NCI-H524 treated with DMSO at 0.1 percent for 48 hours (cell line): ENCODE results near the gene YPEL2.
A peak's percentile ranks its signal among the peaks of the same experiment; 100 is the strongest.
"Not testable (repeated sequence)": the region's sequence is repeated elsewhere in the genome, so short reads cannot be mapped to it uniquely, and the experiment has no call there.

Experiments
- DNase-seq: peaks from one replicate; lab custom pipeline; 2025; lab: John Stamatoyannopoulos, UW

YPEL2 gene, protein sequence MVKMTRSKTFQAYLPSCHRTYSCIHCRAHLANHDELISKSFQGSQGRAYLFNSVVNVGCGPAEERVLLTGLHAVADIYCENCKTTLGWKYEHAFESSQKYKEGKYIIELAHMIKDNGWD

DNA sequence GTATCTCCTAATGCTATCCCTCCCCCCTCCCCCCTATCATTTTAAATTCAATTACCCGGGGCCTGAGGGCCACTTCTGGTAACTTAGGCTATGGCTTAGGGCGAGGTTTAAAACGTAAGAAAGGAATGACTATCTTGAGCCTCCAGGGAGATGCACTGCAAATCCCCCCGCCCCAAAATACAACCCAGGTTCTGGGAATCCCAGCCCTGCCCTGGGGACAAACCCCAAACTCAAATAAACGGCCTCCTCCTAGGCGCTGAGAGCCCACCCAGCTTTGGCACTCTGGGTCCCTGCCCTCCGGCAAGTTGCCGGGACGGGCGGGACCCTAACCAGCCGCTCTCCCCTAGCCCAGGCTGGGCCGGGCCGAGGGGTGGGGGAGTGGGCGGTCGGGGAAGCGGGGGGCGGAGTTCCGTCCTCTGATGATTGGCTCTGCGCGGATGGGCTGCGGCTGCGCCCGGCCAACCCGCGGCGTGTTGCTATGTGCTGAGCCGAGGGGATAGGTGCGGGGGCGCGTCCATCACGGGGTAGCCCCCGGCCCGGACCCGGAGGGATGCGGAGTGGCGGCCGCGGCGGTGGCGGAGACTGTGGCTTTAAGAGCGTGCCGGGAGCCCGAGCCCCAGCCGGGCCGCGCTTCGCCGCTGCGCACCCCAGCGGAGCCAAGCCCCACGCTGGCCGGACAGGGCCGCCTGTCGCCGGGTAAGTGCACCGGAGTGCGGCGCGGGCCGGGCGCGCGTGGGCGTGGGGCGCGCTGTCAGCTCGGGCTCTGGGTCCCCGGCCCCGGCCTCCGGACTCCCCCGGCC is at the start of gene YPEL2:
TSS of gene YPEL2 (plus strand) at position 527 of the 800 bp plus-strand sequence. CDS start 21,755 bp downstream, outside the sequence.
- peak; percentile 90 for DNase-seq

DNA sequence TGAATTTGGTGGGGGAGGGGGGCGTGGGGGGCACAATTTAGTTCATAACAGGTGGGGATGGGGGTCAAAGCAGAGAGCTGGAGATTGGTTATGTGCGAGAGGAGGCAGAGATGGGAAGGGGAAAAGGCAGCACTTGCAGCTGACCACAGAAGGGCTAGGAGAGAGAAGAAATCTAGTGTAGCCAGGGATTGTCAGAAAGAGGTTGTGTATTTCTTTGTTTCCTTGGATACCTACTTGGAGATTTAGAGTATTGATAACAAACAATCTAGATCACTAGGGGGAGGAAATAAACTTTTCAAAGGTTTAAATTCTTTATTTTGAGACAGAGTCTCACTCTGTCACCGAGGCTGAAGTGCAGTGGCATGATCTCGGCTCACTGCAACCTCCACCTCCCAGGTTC is 47.1 kb upstream of the YPEL2 start:
- DNase-seq: no peak

DNA sequence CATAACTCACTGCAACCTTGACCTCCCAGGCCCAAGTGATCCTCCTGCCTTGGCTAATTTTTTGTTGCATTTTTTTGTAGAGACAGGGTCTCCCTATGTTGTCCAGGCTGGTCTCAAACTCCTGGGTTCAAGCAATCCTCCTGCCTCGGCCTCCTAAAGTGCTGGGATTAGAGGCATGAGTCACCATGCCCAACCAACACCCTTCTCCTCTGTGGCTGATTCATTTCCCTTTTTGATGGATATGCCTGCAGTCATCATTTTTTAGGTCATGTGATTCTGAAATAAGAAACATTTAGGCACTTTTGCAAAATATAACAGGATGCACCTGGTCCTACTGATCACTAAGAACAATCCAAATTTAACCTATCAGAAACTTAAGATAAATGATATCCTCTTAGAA is 44.0 kb upstream of the YPEL2 start:
- no peak for DNase-seq

DNA sequence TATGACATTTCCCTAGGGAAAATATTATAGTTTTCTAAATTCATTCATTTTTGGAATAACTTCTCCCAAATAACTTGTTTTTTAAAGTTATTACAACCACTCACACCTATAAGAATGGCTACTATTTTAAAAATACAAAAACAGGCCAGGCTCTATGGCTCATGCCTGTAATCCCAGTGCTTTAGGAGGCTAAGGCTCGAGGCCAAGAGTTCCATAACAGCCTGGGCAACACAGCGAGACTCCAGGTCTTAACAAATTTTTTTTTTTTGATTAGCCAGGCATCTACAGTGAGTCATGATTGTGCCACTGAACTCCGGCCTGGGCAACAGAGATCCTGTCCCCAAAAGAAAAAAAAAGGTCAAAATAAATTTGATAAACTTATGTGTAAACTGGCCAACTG is 43.6 kb upstream of the YPEL2 start:
- DNase-seq: no peak

DNA sequence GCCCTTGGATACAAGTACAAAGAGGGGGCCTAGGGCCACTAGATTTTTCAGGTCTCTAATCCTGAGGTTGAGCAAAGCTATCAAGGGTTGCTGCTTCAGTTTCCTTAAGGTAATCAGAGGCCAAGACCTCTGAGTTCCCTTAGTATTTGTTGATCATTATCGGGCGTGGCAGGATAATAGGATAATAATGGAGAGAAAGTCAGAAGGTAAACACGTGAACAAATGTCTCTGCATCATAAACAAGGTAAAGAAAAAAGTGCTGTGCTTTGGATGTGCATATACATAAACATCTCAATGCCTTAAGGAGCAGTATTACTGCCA is 41.5 kb upstream of the YPEL2 start:
- DNase-seq: no peak

DNA sequence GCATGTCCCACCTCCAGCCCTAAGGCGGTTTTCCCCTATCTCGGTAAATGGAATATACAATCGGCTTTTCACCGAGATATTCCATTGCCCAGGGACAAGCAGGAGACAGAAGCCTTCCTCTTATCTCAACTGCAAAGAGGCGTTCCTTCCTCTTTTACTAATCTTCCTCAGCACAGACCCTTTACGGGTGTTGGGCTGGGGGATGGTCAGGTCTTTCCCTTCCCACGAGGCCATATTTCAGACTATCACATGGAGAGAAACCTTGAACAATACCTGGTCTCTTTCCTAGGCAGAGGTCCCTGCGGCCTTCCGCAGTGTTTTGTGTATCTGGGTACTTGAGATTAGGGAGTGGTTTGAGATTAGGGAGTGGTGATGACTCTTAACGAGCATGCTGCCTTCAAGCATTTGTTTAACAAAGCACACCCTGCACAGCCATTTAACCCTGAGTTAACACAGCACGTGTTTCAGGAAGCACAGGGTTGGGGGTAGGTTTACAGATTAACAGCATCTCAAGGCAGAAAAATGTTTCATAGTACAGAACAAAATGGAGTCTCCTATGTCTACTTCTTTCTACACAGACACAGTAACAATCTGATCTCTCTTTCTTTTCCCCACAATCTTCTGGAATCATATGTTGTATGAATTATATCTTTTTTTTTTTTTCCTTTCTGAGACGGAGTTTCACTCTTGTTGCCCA is 41.0 kb upstream of the YPEL2 start:
- not testable (repeated sequence) for DNase-seq

DNA sequence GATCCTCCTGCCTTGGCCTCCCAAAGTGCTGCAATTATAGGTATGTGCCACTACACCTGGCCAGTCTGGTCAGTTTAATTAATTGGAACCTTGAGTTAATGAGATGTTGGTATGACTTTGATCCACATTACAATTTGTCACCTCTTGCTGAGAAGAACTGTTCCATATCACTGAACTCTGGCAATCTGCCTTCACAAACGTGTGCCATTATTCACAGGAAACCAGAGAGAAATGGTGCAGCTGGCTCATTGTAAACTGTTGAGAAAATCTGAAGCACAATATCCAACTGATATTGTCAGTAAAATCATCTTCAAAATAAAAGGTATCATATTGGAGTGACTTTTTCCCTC is 39.3 kb upstream of the YPEL2 start:
- DNase-seq: no peak

DNA sequence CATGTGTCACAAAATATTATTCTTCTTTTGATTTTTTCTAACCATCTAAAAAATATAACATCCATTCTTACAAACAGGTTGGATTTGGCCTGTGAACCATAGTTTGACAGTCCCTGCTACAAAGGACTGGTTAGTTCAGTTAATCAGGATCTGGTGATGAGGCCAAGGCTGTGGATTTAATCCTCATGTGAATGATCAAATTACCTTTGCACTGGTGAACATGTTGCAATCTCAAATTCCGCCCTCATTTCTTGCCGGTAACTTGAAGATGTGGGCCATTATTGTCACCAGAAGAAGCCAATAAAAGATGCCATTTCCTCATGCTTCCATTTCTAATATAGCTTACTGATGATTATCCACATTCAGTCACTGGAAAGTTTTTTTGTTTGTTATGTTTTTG is 35.3 kb upstream of the YPEL2 start:
- no peak for DNase-seq

DNA sequence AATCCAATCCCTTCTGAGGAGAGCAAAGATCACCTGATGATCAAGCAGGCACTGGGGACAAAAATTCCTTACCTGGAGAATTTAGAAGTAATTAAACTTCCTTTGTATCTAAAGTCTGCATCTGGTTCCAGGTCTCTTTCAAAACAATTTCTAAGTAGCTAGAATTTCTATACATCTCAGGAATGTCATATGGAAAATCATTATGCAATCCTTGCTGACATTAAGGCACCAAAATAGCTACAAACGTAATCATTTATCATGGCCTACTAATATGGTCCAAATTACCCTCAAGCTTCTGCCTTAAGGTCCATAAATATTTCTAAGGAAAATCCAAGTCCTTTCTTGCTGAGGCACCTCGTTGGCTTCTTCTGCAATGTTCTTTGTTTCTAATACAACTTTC is 32.9 kb upstream of the YPEL2 start:
- DNase-seq: no peak

DNA sequence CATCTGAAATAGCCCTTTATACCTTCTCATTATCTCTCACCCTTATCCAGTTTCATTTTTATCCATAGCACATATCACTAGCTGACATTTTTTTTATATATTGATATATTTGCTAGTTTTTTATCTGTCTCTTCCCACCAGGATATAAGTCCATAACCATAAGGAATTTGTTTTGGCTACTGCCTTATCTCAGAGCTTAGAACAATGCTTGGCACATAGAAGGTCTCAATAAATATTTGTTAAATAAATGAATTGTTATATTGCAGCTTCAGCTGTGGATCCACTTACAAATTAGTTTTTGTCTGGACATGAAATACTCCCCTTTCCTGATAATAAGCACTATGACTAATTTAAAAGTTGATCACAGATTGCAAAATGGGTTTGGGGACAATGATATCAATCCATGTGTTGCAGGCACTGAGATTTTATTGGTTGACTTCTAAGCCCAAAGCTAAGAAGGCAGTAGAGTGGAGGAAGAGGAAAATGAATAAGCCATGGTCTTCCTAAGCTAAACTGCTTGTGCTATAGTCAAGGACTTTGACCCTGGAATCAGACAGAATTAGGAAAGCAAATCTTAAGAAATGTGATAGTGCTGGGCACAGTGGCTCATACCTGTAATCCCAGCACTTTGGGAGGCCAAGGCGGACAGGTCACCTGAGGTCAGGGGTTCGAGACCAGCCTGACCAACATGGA is 31.9 kb upstream of the YPEL2 start:
- DNase-seq: no peak

DNA sequence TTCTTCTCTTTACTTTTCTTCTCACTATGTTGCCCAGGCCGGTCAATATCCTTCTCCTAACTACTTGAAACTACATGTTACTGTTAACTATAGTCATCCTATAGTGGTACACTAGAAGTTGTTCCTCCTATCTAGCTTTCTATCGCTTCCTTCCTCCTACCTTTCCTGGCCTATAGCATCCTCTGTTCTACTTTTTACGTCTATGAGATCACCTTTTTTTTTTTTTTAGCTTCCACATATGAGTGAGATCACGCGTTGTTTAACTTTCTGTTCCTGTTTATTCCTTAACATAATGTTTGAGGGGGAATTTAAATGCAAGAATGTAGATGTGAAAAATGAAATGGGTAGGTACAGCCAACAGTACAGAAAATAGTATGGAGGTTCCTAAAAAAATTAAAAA is 30.5 kb upstream of the YPEL2 start:
- DNase-seq: no peak

DNA sequence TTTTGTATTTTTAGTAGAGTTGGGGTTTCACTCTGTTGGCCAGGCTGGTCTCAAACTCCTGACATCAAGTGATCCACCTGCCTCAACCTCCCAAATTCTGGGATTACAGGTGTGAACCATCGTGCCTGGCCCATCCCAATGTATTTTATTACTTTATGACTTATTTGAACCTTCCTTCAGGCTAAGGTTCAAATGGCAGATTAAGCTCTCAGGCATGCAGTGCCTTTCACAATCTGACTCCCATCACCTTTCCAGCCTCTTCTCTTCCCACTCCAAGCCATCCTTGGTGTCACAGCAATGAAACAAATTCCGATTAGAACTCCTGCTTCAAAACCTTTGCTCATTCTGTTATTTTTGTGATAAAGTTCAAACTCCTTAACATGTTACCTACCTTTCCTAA is 26.6 kb upstream of the YPEL2 start:
- no peak for DNase-seq

DNA sequence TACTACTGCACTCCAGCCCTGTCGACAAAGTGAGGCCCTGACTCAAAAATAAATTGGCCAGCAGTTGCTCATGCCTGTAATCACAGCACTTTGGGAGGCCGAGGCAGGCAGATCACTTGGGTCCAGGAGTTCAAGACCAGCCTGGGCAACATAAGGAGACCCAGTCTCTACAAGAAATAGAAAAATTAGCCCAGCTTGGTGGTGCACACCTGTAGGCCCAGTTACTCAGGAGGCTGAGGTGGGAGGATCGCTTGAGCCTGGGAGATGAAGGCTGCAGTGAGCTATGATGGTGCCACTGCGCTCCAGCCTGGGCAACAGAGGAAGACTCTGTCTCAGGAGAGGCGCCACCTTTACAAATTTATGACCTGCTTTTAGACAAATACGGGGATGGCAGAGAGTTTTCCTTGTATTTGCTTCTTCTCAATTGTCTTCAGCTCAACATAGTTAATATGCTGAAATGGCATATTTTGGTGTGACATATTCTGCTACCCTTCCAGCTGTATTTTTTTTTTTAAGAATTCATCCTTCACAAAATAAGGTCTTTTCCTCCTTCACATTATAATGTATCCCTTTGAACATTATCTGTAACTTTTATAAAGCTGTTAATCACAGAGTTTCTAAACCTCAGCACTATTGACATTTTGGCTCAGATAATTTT is 21.1 kb upstream of the YPEL2 start:
- DNase-seq: no peak

DNA sequence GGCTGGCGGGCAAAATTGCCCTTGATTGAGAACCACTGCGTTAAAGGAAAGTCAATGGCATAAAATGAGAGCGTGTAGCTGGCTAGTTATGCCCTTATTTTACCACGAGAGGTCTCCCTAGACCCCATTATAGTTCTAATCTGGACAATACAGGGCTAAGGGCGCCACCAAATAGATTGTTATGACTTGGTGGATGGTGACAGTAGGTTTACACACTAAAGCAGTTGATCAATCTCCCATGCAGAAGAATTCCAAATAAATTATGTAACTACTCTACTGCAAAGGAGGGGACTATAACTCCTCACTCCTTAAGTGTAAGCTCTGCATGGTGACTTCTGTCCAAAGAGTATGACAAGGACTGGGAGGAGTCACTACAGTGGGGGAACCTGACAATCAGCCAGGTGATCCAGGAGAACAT is 20.4 kb upstream of the YPEL2 start:
- peak; percentile 45 for DNase-seq

DNA sequence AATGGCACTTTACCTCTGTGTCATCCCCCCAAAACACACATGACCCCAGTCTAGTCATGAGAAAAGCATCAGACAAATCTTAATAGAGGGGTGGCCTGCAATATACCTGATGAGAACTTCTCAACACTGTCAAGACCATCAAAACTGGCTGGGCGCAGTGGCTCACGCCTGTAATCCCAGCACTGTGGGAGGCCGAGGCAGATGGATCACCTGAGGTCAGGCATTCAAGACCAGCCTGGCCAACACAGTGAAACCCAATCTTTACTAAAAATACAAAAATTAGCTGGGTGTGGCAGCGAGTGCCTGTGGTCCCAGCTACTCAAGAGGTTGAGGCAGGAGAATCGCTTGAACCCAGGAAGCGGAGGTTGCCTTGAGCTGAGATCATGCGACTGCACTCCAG is 19.9 kb upstream of the YPEL2 start:
- not testable (repeated sequence) for DNase-seq

DNA sequence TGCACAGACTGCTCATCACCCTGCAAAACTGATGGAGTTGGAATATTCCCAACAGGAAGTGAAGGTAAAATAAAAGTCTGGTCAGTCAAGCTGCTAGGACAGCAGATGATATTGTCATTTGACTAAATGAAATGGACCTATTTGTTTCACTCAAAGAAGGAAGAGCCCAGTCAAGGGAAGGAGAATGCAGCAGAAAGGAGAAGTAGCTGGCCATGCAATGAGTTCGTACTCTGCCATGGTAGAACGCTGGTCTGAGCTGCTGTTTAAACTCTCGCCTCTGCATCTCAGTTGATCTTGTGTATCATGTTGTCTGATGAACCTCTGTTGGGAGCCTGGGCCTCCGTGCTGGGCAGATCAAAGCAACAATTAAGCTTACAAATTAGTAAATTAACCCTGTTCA is 15.6 kb upstream of the YPEL2 start:
- no peak for DNase-seq

DNA sequence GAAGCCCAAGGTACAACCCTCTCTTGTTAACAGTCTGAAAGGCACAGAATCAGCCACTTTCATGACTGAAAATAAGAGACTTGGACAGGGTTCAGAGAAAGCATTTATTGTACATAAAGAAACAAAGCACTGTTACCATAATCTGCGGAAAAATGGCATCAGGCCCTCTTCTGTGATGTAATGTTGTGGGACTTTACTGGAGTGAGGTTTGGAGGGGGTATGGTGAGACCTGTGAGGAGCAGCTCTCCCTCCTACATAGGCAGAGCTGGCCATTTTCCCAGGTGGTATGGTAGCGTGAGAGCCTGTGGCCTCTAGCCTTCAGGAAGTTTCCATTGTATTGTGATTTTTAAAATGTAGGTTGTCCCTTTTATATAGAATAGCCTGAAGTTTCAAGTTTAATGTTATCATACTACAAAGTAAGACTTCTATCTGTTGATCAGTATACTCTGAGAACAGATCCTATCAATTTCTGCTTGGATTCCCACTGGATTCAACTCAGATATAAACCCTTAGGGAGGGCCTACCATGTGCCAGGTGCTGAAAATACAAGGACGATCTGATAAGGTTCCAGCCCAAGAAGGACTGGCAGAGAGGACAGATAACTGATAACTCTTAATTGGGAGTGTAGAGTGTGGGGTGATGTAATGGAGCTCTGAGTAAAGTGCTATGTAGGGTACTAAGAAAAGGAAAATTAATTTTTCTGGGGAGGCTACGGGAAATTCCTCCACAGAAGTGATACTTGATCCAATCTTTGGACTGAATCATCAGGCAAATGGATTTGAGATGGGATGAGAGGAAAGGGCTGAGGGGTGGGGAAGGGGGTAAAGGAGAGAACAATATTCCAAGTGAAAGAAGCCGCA is 4.1 kb upstream of the YPEL2 start:
- no peak for DNase-seq

DNA sequence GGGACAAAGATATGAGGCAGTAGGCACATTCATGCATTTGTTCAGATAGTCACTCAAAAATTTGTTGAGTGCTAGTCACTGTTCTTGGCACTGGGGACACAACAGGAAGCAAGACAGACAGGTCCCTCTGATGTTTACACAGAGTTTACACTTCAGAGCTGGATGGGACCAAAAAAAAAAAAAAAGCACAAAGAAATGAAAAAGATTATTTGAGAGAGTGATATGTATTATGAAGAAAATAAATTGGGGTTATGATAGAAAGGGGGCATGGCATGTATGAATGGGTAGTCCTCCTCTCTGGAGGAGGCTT is 3.5 kb upstream of the YPEL2 start:
- DNase-seq: no peak

DNA sequence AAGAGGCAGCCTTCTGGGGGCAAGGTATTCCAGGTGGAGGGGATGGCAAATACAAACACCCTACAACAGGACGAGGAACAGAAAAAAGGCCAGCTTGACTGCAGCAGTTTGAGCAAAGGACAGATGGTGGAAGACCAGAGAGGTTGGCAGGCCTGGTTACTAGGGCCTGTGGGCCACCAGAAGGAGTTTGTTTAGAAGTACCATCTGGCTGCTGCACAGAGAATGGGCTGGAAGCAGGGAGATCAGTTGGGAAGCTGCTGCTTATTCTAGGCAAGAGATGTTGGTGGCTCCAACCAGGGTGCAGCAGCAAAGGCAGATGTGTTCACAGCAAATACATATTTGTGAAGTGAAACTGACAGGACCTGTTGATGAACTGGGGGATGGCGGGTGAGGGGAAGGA is 2.9 kb upstream of the YPEL2 start:
- DNase-seq: peak; percentile 97

DNA sequence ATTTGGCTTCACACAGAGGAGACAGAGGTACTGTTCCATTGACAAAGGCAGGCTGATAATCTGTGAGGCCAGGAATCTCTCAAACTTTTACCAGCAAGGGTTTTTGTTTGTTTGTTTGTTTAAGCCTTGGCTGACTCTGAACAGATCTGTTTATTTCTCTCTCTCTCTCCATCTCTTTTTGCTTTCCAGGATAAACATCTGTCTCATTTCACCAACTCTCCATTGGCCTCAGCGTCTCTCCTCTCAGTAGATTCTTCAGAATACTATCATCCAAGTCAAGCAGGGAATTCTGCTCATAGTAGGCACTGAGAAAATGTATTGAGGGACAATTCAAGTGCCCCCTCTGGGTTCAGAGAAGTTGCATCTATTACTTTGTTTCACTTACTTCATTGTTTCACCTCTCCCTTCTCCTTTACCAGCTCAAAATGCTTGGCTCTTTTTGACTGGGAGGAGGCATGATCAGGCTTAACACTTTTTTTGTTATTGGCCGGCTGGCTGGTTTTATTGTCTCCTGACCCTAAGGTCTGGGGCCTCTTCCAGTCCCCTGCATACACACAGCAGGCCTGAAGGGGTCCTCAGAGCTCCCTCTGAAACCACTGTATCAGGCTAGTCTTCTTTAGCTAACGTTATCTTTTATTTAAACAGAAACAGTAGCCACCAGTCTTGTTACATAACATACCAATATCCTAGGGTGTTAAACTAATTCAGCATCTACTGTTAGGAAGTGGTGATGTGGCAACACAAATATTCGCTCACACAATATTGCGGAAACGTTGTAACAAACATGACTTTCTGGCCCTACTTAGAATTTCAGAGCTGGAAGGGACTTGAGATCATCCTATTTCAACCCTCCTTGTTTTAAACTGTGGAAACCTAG is 2.0 kb upstream of the YPEL2 start:
- DNase-seq: peak; percentile 52
